Activated T-helper 2 cell treated with anti-CD3 and anti-CD28 coated beads, Interferon-gamma antibody, Interleukin-2, Interleukin-4, amounts not matched to agents 10 μg/mL and 5 μg/mL and 100 μg/mL, durations not matched to agents 14 hours and 24 hours and 36 hours (primary cell): ENCODE data around the gene ZNF438. TPM values are rescaled to one million over a fixed set of nuclear protein-coding genes. Genes with fewer than 3 reads are reported as not detected.

Experiments used
- DNase-seq: peaks from one replicate; pipeline ENCODE4 v3.0.0; 2021; ENCODE audit warnings: low spot score
- H3K27ac Mint-ChIP-seq: one replicate; pipeline ENCODE4 v1.8.0; 2021; ENCODE audit warnings: mixed read lengths
- H3K27me3 Mint-ChIP-seq: one replicate; pipeline ENCODE4 v1.8.0; 2021; ENCODE audit warnings: low read depth, mixed read lengths
- H3K36me3 Mint-ChIP-seq: one replicate; pipeline ENCODE4 v1.8.0; 2021; ENCODE audit warnings: low read depth, mixed read lengths
- H3K4me1 Mint-ChIP-seq: one replicate; pipeline ENCODE4 v1.8.0; 2021; ENCODE audit warnings: low read depth, mixed read lengths
- H3K4me3 Mint-ChIP-seq: one replicate; pipeline ENCODE4 v1.8.0; 2021; ENCODE audit warnings: low read depth, mild to moderate bottlenecking, moderate library complexity, mixed read lengths
- H3K9me3 Mint-ChIP-seq: one replicate; pipeline ENCODE4 v1.8.0; 2021; ENCODE audit warnings: mixed read lengths
- intact Hi-C: fragments of 100-400 bp; cut with micrococcal nuclease; formaldehyde crosslinking; loops from one replicate; pipeline ENCODE4 v1.15.1; 2023
- total RNA-seq: library from RNA; stranded (reverse); gene quantifications from 2 replicates; pipeline ENCODE4 v1.2.3, GENCODE V29; 2022

The ZNF438 gene
- total RNA-seq = 5.8 and 6.1 TPM in 2 replicates

DNA sequence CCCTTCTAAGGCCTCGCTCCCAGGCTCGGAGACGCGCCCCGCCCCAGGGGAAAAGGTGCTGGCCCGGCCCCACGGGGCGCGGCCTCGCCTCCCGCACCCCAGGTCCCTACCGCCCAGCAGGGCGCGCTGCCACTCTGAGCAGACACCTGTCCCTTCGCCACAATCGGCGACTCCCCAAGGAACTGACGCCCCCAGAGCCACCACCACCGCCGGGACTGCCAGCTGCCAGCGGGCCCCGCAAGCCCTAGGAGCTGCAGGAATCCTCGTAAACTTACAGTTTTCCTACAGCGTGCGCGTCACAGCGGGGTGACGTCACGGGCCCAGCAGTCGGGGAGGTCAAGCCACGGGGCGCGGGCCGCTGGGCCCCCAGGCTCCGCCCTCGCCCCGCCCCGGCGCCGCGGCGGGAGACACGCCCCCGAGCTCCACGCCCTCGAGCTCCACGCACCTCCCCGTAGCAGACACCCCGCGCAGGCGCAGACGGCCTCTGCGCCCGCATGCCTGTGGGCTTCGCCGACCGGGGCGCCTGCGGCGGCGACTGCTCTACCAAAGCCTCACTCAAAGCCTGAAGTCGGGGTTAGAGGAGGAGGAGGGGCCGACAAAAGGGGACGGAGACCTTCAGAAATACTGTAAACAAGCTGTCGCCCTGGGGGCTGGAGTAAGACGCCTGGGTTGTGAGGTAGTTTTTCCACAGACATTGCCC, at the start of gene ZNF438:
Gene ZNF438 (minus strand): TSS at position 308 of the 700 bp plus-strand sequence. CDS start 154,831 bp downstream, outside the sequence.
- Mint-ChIP-seq H3K27me3 (no peaks in the 10 kb centered on the region), H3K4me3 (peak within 1 kb of the TSS; percentile 86), H3K9me3 (no peaks in the 10 kb centered on the region), H3K36me3 (peaks cover 3% of the 10 kb centered on the region), H3K4me1 (peaks cover 27% of the 10 kb centered on the region), H3K27ac (peak within 1 kb of the TSS; percentile 98)
- peak; percentile 94 for DNase-seq
- intact Hi-C loops = loop anchor here (1.0 to 5.0 kb wide), 8 partner anchors 33 to 728 kb away; no protein-coding TSS in a partner anchor

- Mint-ChIP-seq H3K4me1 (no peaks in the 10 kb centered on the region), H3K27me3 (peaks cover 4% of the 10 kb centered on the region), H3K27ac (no peak overlapping the region), H3K36me3 (no peaks in the 10 kb centered on the region), H3K4me3 (no peak overlapping the region), H3K9me3 (no peaks in the 10 kb centered on the region)
- intact Hi-C loops = no loop called here
- no peak for DNase-seq
Measured at GRCh38 chr10:31076610-31076988, 44.9 kb upstream of the ZNF438 start.

DNA sequence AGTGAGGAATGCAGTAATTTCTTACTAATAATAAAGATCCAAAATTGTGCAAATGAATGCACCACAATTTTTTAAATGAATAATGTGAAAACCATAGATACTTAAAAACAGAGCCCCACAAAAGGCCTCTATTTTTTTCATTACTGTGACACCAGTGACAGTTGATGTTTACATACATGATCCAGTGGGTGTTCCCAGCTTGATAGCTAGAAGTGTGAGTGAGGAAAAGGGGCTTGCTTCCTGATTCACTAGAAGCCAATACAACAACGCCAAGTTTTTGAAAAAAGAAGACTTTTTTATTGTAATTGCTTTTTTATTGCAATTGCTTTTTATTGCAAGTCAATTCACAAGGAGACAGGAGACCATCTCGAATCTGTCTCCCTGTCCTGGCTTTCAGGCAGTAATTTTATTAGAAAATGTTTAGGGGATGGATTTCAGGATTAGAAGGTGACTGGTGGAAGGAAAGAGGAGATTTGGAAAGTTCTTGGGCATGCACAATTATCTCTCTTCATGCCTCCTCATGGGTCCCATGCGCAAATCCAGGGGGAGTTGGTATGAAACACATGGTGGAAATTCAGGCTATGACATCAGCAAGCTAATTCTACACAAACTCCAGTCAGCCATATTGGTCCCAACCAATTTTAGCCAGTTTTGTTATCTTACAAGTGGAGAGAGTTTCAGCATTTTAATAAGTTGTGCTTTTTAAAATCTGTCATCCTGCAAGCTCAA, 44.4 kb upstream of the ZNF438 start:
- no peaks in the 10 kb centered on the region for H3K4me1 Mint-ChIP-seq
- no peak overlapping the region for H3K4me3 Mint-ChIP-seq
- peaks cover 4% of the 10 kb centered on the region for H3K27me3 Mint-ChIP-seq
- H3K9me3 Mint-ChIP-seq = no peaks in the 10 kb centered on the region
- no peaks in the 10 kb centered on the region for H3K36me3 Mint-ChIP-seq
- intact Hi-C loops = no loop called here
- no peak overlapping the region for H3K27ac Mint-ChIP-seq
- no peak for DNase-seq

- peaks cover 2% of the 10 kb centered on the region for H3K4me1 Mint-ChIP-seq
- no peaks in the 10 kb centered on the region for H3K36me3 Mint-ChIP-seq
- H3K27me3 Mint-ChIP-seq = peaks cover 4% of the 10 kb centered on the region
- no peak overlapping the region for H3K4me3 Mint-ChIP-seq
- DNase-seq = no peak
- intact Hi-C loops = no loop called here
- H3K9me3 Mint-ChIP-seq = no peaks in the 10 kb centered on the region
- no peak overlapping the region for H3K27ac Mint-ChIP-seq
Measured at GRCh38 chr10:31075434-31075833, 43.8 kb upstream of the ZNF438 start.

GRCh38 chr10:31074722-31075086, 43.0 kb upstream of the ZNF438 start:
- H3K36me3 Mint-ChIP-seq = no peaks in the 10 kb centered on the region
- H3K4me3 Mint-ChIP-seq = no peak overlapping the region
- no peak for DNase-seq
- peaks cover 6% of the 10 kb centered on the region for H3K27me3 Mint-ChIP-seq
- H3K9me3 Mint-ChIP-seq = no peaks in the 10 kb centered on the region
- H3K4me1 Mint-ChIP-seq = peaks cover 3% of the 10 kb centered on the region
- no peak overlapping the region for H3K27ac Mint-ChIP-seq
- intact Hi-C loops = no loop called here

DNA sequence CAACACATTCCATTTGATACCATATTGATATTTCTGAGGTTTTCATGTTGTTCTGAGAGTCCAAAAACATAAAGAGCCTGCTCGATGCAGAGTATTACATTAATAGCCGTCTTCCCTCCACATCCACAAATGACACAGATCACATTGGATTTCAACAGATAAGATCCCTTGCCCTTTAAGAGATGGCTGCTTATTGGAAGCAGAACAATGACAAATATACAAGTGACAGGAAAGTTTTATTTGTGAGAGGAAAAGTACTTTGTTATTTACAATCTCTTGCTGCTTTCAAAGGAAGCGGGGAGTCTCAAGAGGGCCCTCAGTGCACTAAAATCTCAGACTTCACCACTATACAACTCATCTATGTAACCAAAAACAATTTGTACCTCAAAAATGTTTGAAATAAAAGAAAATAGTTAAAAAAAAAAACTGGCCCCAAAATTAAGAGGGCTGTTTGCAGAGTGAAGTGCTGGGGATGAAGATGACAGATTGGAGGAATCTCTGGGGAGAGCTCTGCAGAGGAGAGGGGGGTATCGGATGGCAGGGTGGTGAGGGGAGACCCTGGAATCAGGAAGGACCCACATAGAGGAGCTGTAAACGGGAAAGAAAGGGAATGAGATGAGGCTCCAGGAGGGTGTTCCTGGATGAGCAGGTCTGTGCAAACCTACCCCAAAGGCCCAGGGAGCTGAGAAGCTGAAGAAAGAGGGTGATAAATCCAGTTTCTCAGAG, 42.5 kb upstream of the ZNF438 start:
- intact Hi-C loops = no loop called here
- Mint-ChIP-seq H3K36me3 (no peaks in the 10 kb centered on the region), H3K27me3 (peaks cover 9% of the 10 kb centered on the region), H3K9me3 (no peaks in the 10 kb centered on the region), H3K27ac (no peak overlapping the region), H3K4me1 (peaks cover 3% of the 10 kb centered on the region), H3K4me3 (no peak overlapping the region)
- no peak for DNase-seq

GRCh38 chr10:31073211-31073610, 41.5 kb upstream of the ZNF438 start:
- no peak overlapping the region for H3K4me3 Mint-ChIP-seq
- no peak for DNase-seq
- intact Hi-C loops = no loop called here
- H3K9me3 Mint-ChIP-seq = no peaks in the 10 kb centered on the region
- H3K27me3 Mint-ChIP-seq = peaks cover 10% of the 10 kb centered on the region
- H3K4me1 Mint-ChIP-seq = peaks cover 3% of the 10 kb centered on the region
- H3K27ac Mint-ChIP-seq = no peak overlapping the region
- H3K36me3 Mint-ChIP-seq = no peaks in the 10 kb centered on the region

- no peak for DNase-seq
- peaks cover 3% of the 10 kb centered on the region for H3K4me1 Mint-ChIP-seq
- no peak overlapping the region for H3K4me3 Mint-ChIP-seq
- H3K9me3 Mint-ChIP-seq = no peaks in the 10 kb centered on the region
- H3K27ac Mint-ChIP-seq = no peak overlapping the region
- peaks cover 12% of the 10 kb centered on the region for H3K27me3 Mint-ChIP-seq
- no peaks in the 10 kb centered on the region for H3K36me3 Mint-ChIP-seq
- intact Hi-C loops = no loop called here
Measured at GRCh38 chr10:31072451-31072850, 40.8 kb upstream of the ZNF438 start.

GRCh38 chr10:31071232-31072005, 39.8 kb upstream of the ZNF438 start:
- peaks cover 3% of the 10 kb centered on the region for H3K4me1 Mint-ChIP-seq
- H3K9me3 Mint-ChIP-seq = no peaks in the 10 kb centered on the region
- no peaks in the 10 kb centered on the region for H3K36me3 Mint-ChIP-seq
- no peak overlapping the region for H3K4me3 Mint-ChIP-seq
- DNase-seq = no peak
- H3K27me3 Mint-ChIP-seq = peaks cover 14% of the 10 kb centered on the region
- no peak overlapping the region for H3K27ac Mint-ChIP-seq
- intact Hi-C loops = no loop called here

DNA sequence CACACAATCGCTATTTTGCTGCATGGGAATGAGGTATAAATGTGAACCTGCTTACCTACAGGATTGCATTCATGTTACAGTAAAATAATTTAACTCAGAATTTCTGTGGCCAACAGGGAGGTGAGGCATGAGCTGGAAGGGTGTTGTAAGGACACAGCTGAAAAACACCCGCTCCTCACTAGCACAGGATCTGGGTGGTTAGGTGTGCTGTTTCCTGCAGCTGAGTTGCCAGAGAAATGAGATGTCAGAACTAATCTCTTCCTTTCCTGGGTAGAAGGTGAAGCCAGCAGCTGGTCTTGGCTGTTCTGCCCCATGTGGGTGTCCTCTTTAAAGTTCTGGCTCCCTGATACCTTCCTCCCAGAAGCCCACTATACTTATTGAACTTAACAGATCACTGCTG, 39.0 kb upstream of the ZNF438 start:
- Mint-ChIP-seq H3K27ac (no peak overlapping the region), H3K4me3 (no peak overlapping the region), H3K36me3 (no peaks in the 10 kb centered on the region), H3K27me3 (peaks cover 14% of the 10 kb centered on the region), H3K9me3 (no peaks in the 10 kb centered on the region), H3K4me1 (peaks cover 3% of the 10 kb centered on the region)
- intact Hi-C loops = no loop called here
- no peak for DNase-seq

DNA sequence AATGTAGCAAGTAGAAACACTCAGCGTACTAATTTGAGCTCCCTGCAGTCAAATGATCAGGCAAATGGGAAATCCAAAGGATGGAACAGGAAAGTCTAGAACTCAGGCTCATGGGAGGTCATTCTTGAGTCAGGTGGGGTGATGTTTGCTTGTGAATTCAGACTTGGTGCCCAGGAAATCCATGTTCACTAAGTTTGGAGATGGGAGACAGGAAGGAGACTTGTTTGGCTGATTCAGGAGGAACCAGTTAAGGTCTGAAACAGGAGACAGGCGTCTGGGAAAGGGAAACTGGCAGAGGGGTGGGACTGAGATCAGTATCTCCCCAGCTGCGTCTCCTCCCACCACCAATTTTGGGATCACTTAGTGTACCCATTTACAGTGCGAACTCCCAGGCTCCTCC, 38.4 kb upstream of the ZNF438 start:
- H3K4me3 Mint-ChIP-seq = no peak overlapping the region
- DNase-seq = no peak
- H3K4me1 Mint-ChIP-seq = peaks cover 3% of the 10 kb centered on the region
- intact Hi-C loops = no loop called here
- H3K9me3 Mint-ChIP-seq = no peaks in the 10 kb centered on the region
- H3K36me3 Mint-ChIP-seq = no peaks in the 10 kb centered on the region
- H3K27ac Mint-ChIP-seq = no peak overlapping the region
- peaks cover 14% of the 10 kb centered on the region for H3K27me3 Mint-ChIP-seq

- H3K27me3 Mint-ChIP-seq = peaks cover 17% of the 10 kb centered on the region
- H3K36me3 Mint-ChIP-seq = no peaks in the 10 kb centered on the region
Measured at GRCh38 chr10:31069411-31069810, 37.7 kb upstream of the ZNF438 start.

More at GRCh38 chr10:31069411-31069810, 37.7 kb upstream of the ZNF438 start:
- no peak for DNase-seq
- Mint-ChIP-seq H3K4me1 (peaks cover 6% of the 10 kb centered on the region), H3K9me3 (no peaks in the 10 kb centered on the region), H3K27ac (no peak overlapping the region), H3K4me3 (no peak overlapping the region)
- intact Hi-C loops = no loop called here
